Skeletal muscle satellite cell (primary cell): ENCODE results near the gene WDR59.
"Not testable (repeated sequence)": the region's sequence is repeated elsewhere in the genome, so short reads cannot be mapped to it uniquely, and the experiment has no call there.

Experiments
- H3K27me3 ChIP-seq: 2 replicates; pipeline ENCODE4 v1.7.0; 2013; ENCODE audit warnings: low read length; ENCODE audit not compliant: control insufficient read depth, insufficient read depth
- H3K36me3 ChIP-seq: 2 replicates; pipeline ENCODE4 v1.7.0; 2013; ENCODE audit warnings: mild to moderate bottlenecking, control low read depth, low read length; ENCODE audit not compliant: insufficient read depth
- H3K4me1 ChIP-seq: 2 replicates; pipeline ENCODE4 v1.7.0; 2013; ENCODE audit warnings: low read length; ENCODE audit not compliant: control insufficient read depth, insufficient read depth
- H3K4me2 ChIP-seq: 2 replicates; pipeline ENCODE4 v1.7.0; 2013; ENCODE audit warnings: mild to moderate bottlenecking, low read length
- H3K4me3 ChIP-seq: 2 replicates; pipeline ENCODE4 v1.7.0; 2013; ENCODE audit warnings: low read length
- H3K9ac ChIP-seq: 2 replicates; pipeline ENCODE4 v1.7.0; 2013; ENCODE audit warnings: mild to moderate bottlenecking, low read depth, low read length, moderate library complexity
- H3K9me3 ChIP-seq: replicated peaks from 2 replicates; pipeline ENCODE4 v1.7.0; 2013; ENCODE audit warnings: mild to moderate bottlenecking, control low read depth, low read length

WDR59 gene

GRCh38 chr16:74923766-74924460, 61.0 kb downstream of the WDR59 start:
- Histone ChIP-seq H3K36me3 (peaks cover 15% of the 10 kb centered on the region), H3K9me3 (no peaks in the 10 kb centered on the region), H3K27me3 (no peaks in the 10 kb centered on the region), H3K4me2 (no peak overlapping the region), H3K4me1 (no peaks in the 10 kb centered on the region), H3K9ac (no peak overlapping the region), H3K4me3 (no peak overlapping the region)

GRCh38 chr16:74922150-74923138, 62.5 kb downstream of the WDR59 start:
- Histone ChIP-seq H3K36me3 (peaks cover 15% of the 10 kb centered on the region), H3K4me1 (no peaks in the 10 kb centered on the region), H3K9ac (no peak overlapping the region), H3K27me3 (no peaks in the 10 kb centered on the region), H3K9me3 (no peaks in the 10 kb centered on the region), H3K4me2 (no peak overlapping the region), H3K4me3 (no peak overlapping the region)

DNA sequence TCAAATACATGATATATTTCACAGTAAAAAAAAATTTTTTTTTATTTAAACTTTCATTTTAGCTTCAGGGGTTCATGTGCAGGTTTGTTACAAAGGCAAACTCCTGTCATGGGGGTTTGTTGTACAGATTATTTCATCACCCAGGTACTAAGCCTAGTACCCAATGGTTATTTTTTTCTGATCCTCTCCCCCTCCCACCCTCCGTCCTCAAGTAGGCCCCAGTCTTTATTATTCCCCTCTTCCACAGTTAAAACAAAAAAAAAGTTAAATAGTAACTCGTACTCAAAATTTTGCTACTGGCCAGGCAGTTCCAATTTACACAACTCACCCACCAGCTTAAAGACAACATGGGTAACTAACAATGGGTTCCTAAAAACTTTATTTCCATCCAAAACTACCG, 63.9 kb downstream of the WDR59 start:
- H3K36me3 ChIP-seq, result peaks cover 19% of the 10 kb centered on the region
- no peaks in the 10 kb centered on the region for H3K9me3 ChIP-seq
- H3K4me3 ChIP-seq, result no peak overlapping the region
- no peak overlapping the region for H3K9ac ChIP-seq
- no peaks in the 10 kb centered on the region for H3K4me1 ChIP-seq
- no peak overlapping the region for H3K4me2 ChIP-seq
- H3K27me3 ChIP-seq, result no peaks in the 10 kb centered on the region

- Histone ChIP-seq H3K4me3 (no peak overlapping the region), H3K36me3 (peaks cover 42% of the 10 kb centered on the region), H3K4me2 (no peak overlapping the region), H3K9ac (no peak overlapping the region), H3K27me3 (no peaks in the 10 kb centered on the region), H3K9me3 (no peaks in the 10 kb centered on the region), H3K4me1 (no peaks in the 10 kb centered on the region)
These were observed 75.3 kb downstream of the WDR59 start for GRCh38 chr16:74909665-74910064.

GRCh38 chr16:74908759-74909158, 76.2 kb downstream of the WDR59 start:
- H3K27me3 ChIP-seq, H3K4me2 ChIP-seq, H3K9ac ChIP-seq, H3K9me3 ChIP-seq, H3K4me1 ChIP-seq, H3K4me3 ChIP-seq: not testable (repeated sequence)
- peaks cover 37% of the 10 kb centered on the region for H3K36me3 ChIP-seq

DNA sequence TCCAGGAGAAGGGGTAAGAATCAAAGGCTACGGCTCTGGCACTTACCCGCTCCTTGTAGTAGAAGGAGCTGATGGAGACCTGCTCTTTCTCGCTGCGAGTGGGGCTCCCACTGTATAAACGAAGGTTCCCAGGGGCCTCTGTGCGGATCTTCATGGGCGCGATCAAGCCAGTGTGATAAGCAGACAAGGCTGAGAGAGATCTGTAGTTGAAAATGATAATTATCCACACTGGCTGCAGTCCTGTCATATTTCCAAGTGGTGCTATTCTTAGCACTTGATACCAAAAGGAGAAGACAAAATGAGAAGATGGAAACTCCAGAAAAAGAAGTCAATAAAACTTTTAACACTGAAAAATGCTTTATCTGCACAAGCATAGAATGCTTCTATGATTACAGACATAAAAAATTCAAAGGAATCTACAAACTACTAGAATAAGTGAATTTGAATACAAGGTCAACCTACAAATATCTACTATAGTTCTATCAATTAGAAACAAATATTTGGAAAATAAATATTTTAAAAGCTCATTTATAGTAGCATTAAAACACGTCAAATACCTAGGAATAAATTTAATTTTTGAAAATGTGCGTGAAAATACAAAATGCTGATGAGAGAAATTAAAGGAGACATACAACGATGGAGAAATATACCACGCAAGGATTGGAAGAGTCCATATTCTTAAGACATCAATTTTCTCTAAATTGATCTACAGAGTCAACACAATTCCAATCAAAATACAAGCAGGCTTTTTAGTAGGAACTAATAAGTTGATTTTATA, 80.8 kb downstream of the WDR59 start:
- H3K9me3 ChIP-seq, result no peaks in the 10 kb centered on the region
- no peaks in the 10 kb centered on the region for H3K27me3 ChIP-seq
- peaks cover 22% of the 10 kb centered on the region for H3K36me3 ChIP-seq

GRCh38 chr16:74903120-74903519, 81.8 kb downstream of the WDR59 start:
- Histone ChIP-seq H3K4me2 (no peak overlapping the region), H3K4me3 (no peak overlapping the region), H3K27me3 (no peaks in the 10 kb centered on the region), H3K9ac (no peak overlapping the region), H3K9me3 (no peaks in the 10 kb centered on the region), H3K36me3 (peaks cover 28% of the 10 kb centered on the region), H3K4me1 (no peaks in the 10 kb centered on the region)

More for the DNA sequence above, 80.8 kb downstream of the WDR59 start:
- Histone ChIP-seq H3K4me2 (no peak overlapping the region), H3K4me3 (no peak overlapping the region), H3K9ac (no peak overlapping the region), H3K4me1 (no peaks in the 10 kb centered on the region)

DNA sequence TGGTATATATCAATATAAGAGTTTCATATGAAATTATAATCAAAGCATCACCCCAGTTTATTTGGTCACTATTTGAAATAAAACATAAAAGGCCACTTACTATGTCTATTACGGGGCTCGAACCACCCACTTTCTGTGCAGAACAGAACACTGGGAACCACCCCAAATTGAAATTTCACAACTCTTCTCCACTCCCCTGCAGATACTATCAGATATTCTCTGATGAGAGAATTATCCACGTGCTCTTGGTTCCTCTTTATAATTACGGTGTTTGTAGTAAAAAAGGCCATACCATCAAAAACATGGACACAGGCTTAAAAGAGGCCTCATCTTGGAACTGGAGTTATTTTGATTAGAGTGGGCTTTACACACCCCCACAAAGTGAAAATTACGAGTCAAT, 82.8 kb downstream of the WDR59 start:
- peaks cover 23% of the 10 kb centered on the region for H3K36me3 ChIP-seq

DNA sequence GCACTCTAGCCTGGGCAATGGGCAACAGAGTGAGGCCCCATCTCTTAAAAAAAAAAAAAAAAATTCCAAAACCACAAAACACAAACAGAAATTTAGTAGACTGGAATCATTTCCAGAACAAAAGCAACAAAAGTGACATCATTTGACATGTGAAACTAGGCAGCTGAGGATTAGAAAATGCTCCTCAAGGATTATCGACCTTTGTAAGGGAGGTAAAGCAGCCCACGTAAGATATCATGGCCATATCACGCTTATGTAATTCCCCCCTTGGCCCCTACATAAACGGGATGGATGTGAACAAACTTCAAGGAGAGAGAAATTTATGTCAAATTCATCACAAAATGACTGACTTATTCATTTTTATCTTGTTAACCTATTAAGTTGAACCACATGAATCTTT, 83.3 kb downstream of the WDR59 start:
- Histone ChIP-seq H3K9me3 (no peaks in the 10 kb centered on the region), H3K36me3 (peaks cover 18% of the 10 kb centered on the region), H3K4me1 (peaks cover 6% of the 10 kb centered on the region), H3K4me3 (no peak overlapping the region), H3K9ac (no peak overlapping the region), H3K27me3 (no peaks in the 10 kb centered on the region), H3K4me2 (no peak overlapping the region)

More for the DNA sequence above, 82.8 kb downstream of the WDR59 start:
- Histone ChIP-seq H3K9ac (no peak overlapping the region), H3K9me3 (no peaks in the 10 kb centered on the region), H3K4me2 (no peak overlapping the region), H3K4me3 (no peak overlapping the region), H3K4me1 (peaks cover 2% of the 10 kb centered on the region), H3K27me3 (no peaks in the 10 kb centered on the region)

DNA sequence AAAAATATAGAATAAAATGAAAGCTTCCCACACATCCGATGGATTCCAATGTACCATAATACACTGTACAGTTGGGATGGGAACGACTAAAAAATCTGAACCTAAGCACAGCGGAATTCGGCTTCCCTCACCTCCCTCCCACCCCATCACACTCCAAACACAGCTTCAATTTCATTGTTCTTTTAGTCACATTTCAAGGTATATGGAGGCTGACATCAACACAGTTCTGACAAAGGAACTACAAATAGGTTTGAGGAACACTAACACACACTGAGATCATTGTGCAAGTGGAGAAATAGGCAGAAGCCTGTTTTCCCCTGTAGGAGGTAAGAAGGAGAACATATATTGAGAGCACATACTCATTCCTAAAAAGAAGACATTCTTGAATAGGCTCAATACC, 85.1 kb downstream of the WDR59 start:
- no peaks in the 10 kb centered on the region for H3K9me3 ChIP-seq
- peaks cover 17% of the 10 kb centered on the region for H3K36me3 ChIP-seq
- no peak overlapping the region for H3K4me2 ChIP-seq
- H3K4me1 ChIP-seq, result peaks cover 7% of the 10 kb centered on the region
- no peaks in the 10 kb centered on the region for H3K27me3 ChIP-seq
- no peak overlapping the region for H3K4me3 ChIP-seq
- no peak overlapping the region for H3K9ac ChIP-seq

DNA sequence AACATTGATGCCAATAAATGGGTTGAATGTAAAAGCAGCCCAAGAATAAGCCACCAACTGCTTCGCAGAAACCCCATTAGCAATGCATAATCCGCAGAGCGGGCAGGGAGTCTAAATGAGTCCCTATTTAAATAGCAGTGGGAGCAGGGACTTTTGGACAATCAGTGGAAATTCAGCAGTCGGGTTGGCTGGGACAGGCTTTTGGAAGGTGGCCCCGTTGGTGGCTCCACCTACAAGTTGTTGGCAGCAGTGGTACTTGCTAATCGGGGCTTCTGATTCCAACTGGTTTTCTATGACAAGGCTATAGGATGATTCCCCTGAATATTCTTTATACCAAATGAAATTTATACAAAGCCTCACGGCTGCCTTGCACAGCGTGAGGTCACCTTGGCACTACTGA, 86.3 kb downstream of the WDR59 start:
- H3K36me3 ChIP-seq, result peaks cover 14% of the 10 kb centered on the region

More for the DNA sequence above, 86.3 kb downstream of the WDR59 start:
- H3K27me3 ChIP-seq, result no peaks in the 10 kb centered on the region
- H3K4me1 ChIP-seq, result peaks cover 7% of the 10 kb centered on the region
- H3K9me3 ChIP-seq, result no peaks in the 10 kb centered on the region
- no peak overlapping the region for H3K9ac ChIP-seq
- no peak overlapping the region for H3K4me3 ChIP-seq
- H3K4me2 ChIP-seq, result no peak overlapping the region
